NK-92 (cell line): ENCODE results near the gene ANXA6.

ENCODE experiments used
- DNase-seq: peaks from one replicate; lab custom pipeline; 2025; ENCODE audit not compliant: unreplicated experiment; lab: John Stamatoyannopoulos, UW

ANXA6 gene

GRCh38 chr5:151106043-151106442, 51.5 kb downstream of the ANXA6 start:
- no peak for DNase-seq

GRCh38 chr5:151105561-151105960, 52.0 kb downstream of the ANXA6 start:
- DNase-seq, result no peak

- DNase-seq, result no peak
Observed at GRCh38 chr5:151104795-151105194, 52.8 kb downstream of the ANXA6 start.

- DNase-seq, result no peak
Observed at GRCh38 chr5:151101746-151102145, 55.8 kb downstream of the ANXA6 start.

- DNase-seq, result no peak
Observed at GRCh38 chr5:151101151-151101550, 56.4 kb downstream of the ANXA6 start.

GRCh38 chr5:151100681-151101080, 56.9 kb downstream of the ANXA6 start:
- no peak for DNase-seq

- no peak for DNase-seq
Observed at GRCh38 chr5:151098768-151099121, 58.8 kb downstream of the ANXA6 start.

GRCh38 chr5:151097820-151098767, 59.5 kb downstream of the ANXA6 start:
- DNase-seq, result no peak

- no peak for DNase-seq
Observed at GRCh38 chr5:151097061-151097460, 60.5 kb downstream of the ANXA6 start.

GRCh38 chr5:151096001-151096373, 61.6 kb downstream of the ANXA6 start:
- no peak for DNase-seq

- no peak for DNase-seq
Observed at GRCh38 chr5:151095341-151096000, 62.1 kb downstream of the ANXA6 start.

GRCh38 chr5:151094852-151095245, 62.7 kb downstream of the ANXA6 start:
- DNase-seq, result no peak

GRCh38 chr5:151094030-151094851, 63.3 kb downstream of the ANXA6 start:
- no peak for DNase-seq

GRCh38 chr5:151093476-151093889, 64.1 kb downstream of the ANXA6 start:
- no peak for DNase-seq

GRCh38 chr5:151092762-151093161, 64.8 kb downstream of the ANXA6 start:
- DNase-seq, result no peak

- no peak for DNase-seq
Observed at GRCh38 chr5:151089726-151090125, 67.9 kb downstream of the ANXA6 start.

- no peak for DNase-seq
Observed at GRCh38 chr5:151088986-151089385, 68.6 kb downstream of the ANXA6 start.

- DNase-seq, result no peak
Observed at GRCh38 chr5:151087486-151087885, 70.1 kb downstream of the ANXA6 start.

GRCh38 chr5:151086905-151087360, 70.6 kb downstream of the ANXA6 start:
- DNase-seq, result no peak

- DNase-seq, result no peak
Observed at GRCh38 chr5:151086192-151086869, 71.2 kb downstream of the ANXA6 start.

GRCh38 chr5:151085517-151086041, 72.0 kb downstream of the ANXA6 start:
- DNase-seq, result no peak
